ENCODE measurements around the gene BAHCC1.
A peak's percentile ranks its signal among the peaks of the same experiment; 100 is the strongest.

The BAHCC1 gene

DNA sequence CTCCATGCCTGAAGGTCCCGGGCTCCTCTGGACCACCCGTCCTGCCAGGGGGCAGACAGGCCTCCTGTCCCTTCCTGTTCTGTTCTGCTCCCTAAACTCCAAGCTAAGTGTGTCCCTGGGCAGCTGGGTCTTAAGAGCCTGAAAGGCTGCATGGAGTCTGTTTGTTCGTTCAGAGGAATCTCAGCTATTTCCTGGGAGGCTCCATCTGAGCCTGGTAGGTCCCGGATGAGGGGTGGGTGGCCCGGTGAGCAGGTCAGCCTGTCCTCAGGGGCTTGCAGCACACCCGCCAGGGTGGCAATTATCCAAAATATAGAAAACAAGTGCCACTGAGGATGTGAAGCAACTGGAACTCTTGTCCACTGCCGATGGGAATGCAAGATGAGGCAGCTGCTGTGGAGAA is 104.8 kb downstream of the BAHCC1 start:
- no peak for DNase-seq

- no peak for DNase-seq
Measured at GRCh38 chr17:81502471-81503017, 107.3 kb downstream of the BAHCC1 start.

GRCh38 chr17:81503619-81504018 is 108.4 kb downstream of the BAHCC1 start:
- DNase-seq = no peak

DNA sequence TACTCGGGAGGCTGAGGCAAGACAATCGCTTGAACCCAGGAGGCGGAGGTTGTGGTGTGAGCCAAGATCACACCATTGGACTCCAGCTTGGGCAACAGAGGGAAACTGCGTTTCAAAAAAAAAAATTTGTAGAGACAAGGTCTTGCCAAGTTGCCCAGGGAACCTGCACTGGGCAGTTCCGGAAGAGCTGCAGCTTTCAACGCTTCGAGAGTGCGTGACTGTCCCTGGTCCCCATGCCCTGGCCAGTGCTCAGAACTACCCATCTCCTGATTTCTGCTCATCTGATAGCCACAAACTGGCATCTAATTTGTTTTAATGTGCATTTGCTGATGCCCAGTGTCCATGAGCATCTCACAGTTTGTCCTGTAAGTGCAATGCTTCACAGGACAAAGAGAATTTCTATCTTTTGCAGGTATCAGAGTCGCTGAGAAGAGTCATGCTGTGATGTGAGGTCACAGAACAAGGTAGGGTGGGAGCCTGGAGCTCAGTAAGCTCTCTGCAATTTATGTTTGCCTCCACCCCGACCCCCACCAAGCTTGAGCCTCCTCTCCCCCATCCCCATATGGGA is 113.5 kb downstream of the BAHCC1 start:
- peak in 1 of 2 experiments; percentile 13 for DNase-seq

DNA sequence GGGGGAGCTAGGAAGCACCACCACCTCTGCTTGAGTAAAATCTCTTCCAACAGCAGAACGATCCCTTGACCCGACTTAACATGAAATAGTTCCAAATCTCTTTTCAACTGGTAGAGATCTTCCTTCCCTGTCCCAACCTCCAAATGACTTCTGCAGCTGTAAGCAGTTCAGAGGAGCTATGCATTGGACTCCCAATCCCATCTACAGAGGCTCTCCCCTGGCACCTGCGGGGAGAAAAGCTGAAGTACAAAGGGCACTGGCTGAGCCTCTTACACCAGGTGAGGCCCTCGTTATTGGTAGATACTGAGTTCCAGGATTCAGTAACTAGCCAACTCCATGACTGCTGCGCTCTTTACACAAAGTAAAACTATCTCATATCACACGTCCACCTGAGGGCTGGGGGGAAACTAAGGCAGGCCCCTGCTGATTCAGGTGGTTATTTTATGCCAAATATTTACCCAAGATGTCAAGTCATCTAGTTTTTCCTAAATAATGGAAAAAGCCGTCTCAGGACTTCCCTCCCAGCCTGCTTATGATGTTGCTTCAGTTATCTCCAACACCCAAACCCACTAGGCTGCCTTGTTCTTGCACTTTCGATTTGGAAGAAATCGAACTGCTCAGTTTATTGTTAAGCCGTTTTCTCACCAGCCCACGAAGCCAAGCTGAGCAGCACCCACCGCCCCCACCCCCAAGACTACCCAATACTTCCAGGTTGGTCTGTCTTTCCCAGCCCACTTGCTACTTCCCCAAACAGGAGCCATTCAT is 114.1 kb downstream of the BAHCC1 start:
- DNase-seq = peak; percentile 39 to 58

DNA sequence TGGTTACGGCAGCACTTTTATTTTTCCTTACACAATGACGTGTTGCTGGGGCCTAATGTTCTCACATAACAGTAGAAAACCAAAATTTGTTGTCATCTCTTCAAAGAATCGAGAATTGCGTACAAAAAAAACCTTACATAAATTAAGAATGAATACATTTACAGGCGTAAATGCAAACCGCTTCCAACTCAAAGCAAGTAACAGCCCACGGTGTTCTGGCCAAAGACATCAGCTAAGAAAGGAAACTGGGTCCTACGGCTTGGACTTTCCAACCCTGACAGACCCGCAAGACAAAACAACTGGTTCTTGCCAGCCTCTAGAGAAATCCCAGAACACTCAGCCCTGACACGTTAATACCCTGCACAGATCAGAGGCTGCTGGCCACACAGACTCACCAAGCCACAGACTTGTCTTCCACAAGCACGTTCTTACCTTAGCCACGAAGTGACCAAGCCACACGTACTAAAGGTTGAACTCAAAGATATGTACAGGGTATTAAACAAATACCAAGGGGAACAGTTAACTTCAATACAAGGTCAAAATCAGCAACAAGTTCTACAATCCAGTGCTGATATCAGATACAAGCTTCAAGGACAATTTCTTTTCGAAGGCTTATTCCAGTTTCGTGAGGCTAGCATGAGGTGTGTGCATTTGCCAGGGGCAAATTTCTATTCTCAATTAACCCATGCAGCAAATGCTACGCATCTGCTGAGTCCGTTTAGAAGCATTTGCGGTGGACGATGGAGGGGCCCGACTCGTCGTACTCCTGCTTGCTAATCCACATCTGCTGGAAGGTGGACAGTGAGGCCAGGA is 114.9 kb downstream of the BAHCC1 start:
- no peak for DNase-seq

DNA sequence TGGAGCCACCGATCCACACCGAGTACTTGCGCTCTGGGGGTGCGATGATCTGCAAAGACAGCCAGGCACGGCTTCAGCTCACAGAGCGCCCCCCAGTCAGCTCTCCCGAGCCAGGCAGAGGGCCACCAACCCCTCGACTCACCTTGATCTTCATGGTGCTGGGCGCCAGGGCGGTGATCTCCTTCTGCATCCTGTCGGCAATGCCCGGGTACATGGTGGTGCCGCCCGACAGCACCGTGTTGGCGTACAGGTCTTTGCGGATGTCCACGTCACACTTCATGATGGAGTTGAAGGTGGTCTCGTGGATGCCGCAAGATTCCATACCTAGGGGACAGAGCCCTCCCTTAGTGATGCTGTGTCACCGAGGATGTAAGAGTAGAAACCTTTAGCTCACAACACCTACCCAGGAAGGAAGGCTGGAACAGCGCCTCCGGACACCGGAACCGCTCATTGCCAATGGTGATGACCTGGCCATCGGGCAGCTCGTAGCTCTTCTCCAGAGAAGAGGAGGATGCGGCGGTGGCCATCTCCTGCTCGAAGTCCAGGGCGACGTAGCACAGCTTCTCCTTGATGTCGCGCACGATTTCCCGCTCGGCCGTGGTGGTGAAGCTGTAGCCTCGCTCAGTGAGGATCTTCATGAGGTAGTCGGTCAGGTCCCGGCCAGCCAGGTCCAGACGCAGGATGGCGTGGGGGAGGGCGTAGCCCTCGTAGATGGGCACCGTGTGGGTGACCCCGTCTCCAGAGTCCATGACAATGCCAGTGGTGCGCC is 115.7 kb downstream of the BAHCC1 start:
- no peak for DNase-seq

DNA sequence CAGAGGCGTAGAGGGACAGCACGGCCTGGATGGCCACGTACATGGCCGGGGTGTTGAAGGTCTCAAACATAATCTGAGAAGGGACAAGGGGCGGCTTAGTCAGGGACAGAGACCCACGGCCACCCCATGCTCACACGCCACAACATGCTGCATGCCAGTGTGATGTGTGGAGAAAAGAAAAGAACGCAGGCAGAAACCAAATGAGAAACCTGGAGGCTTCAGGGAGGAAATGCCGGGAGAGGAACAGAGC is 116.2 kb downstream of the BAHCC1 start:
- DNase-seq = no peak

DNA sequence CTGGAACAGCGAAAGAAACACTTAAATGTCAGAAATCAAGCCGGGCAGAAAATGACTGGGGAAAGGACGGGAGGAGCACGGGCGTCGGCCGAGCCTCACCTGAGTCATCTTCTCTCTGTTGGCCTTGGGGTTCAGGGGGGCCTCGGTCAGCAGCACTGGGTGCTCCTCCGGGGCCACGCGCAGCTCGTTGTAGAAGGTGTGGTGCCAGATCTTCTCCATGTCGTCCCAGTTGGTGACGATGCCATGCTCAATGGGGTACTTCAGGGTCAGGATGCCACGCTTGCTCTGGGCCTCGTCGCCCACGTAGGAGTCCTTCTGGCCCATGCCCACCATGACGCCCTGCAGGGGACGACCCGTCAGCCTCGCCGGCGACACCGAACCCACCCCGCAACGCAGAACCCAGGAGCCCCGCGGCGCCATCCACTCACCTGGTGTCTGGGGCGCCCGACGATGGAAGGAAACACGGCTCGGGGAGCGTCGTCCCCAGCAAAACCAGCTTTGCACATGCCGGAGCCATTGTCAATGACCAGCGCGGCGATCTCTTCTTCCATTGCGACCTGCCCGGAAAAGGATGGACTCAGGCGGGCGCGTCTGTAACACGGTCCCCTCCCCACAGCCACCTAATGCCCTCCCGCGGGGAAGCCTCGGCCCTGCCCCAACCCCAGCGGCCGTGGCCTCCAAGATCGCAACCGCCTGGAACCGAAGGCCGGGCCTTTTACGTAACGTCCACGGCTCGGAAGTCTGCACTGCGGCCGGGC is 116.7 kb downstream of the BAHCC1 start:
- peak in 1 of 2 experiments; percentile 42 for DNase-seq

GRCh38 chr17:81512562-81513371 is 117.5 kb downstream of the BAHCC1 start, which contains the start of gene ACTG1:
TSS of gene ACTG1 (minus strand) at chr17:81512799. CDS start at chr17:81512354, 445 bp downstream.
- DNase-seq = peak; percentile 92 to 95

DNA sequence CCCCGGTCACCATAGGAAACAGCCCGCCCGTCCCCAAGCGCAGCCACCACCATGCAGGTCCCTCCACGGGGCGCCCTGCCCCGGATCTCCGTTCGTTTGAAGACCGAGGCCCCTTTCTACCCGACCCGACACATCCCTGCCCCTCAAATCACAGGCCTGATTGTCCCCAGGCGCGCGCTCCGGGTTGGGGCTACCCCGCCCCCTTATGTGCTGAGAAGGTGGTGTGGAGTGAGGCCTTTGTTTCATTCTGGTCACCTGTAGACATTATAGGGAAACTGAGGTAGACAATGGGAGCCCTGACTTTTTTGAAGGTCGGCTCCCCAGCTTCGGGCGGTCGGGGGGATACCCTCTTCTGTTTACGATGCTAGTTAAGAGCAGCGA is 118.1 kb downstream of the BAHCC1 start:
- DNase-seq = peak in 1 of 2 experiments; percentile 58

DNA sequence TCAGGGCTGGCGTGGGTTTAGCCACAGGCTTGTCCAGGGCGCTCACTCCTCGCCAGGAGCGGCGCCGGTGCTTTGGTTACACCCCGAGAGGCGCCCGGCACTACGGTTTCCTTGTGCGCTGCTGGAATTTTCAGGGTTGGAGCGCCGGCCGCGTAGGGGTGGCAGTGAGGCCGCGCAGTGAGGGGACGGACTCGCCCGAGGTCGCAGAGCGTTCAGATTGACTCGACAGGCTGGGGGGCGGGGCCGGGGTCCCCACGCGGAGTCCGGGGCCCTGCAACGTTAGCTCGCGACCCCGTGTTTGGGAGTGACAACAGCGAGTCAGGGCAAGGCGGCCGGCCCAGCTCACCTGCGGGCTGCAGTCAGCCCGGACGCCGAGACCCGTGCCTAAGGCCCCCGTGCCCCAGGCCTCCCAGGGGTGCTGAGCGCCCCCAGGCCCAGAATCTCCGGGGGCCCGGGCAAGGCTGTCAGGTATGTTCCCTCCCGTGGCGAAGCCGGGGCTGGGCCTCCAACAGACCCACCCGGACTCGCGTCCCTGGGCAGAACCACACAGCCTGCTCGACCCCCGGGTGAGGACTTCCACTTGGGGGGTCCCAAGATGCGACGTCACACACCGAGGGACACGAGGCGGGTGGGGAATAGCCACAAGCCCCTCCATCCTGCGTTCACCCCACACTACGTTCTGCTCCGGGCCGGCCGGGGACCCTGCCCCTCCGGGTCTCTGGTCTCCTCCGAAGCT is 118.7 kb downstream of the BAHCC1 start:
- DNase-seq = peak in 1 of 2 experiments; percentile 58

DNA sequence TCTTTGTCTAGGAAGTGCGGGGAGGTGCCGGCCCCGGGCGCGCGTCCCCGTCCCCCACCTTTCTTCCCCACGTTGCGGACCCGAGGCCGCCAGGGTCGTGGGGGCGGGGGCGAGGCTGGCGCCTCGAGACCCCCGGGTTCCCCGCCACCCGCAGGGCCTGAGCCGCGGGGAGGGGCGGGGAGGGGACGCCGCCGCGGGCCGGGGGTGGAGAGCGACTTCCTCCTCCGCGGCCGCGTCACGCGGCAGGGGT is 119.2 kb downstream of the BAHCC1 start:
- no peak for DNase-seq

DNA sequence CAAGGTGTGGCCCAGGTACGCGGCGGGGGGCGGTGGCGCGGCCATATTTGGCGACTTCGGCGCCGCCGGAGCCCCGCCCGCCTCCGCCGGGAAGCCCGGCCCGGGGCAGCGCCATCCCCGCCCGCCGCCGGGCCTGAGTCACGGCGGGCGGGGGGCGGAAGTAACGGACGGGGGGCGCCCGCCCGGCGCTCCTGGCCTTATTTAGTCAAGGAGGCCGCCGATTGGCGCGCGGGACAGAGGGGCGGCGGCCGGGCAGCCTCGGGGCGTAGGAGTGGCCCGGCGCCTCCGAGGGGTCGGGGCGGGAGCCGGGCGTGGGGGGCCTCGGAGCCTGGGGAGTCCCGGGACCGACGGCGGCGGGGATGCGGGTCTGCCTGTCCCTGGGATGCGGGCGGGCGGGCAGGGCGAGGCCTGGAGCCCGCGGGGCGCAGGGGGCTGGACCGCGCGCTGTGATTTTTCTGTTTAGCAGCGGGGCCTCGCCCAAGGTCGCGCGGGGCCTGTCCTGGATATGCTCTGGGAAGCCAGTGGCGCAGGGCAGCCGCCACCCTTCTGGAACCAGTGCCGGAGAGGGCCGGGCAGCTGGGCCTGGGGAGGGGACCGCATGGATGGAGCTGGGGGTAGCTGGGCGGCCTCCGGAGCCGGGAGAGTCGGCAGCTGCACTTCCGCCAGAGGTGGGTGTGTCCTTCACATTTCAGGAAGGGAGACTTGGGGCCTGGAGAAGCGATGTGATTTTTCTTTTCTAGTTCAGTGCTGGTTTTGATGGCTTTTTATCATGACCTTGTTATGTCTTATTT is 119.7 kb downstream of the BAHCC1 start:
- DNase-seq = peak; percentile 49 to 62

GRCh38 chr17:81515530-81516041 is 120.3 kb downstream of the BAHCC1 start:
- no peak for DNase-seq

Data from AML-193 (cell line).